K562 (cell line): ENCODE measurements around the gene ZBTB43. TPM values are rescaled to one million over a fixed set of nuclear protein-coding genes. Genes with fewer than 3 reads are reported as not detected.

Experiments
- ATF1 ChIP-seq, 2 experiments: fragments of 450-650 bp in 1 of 2; IDR thresholded peaks; 2 replicates each; pipeline ENCODE4 v1.6.1; 2016; ENCODE audit warnings: missing compliant biosample characterization in 1 of 2, missing genetic modification characterization in 1 of 2
- MGA ChIP-seq: fragments of 450-650 bp; IDR thresholded peaks from 2 replicates; pipeline ENCODE4 v1.6.1; 2016; ENCODE audit warnings: mild to moderate bottlenecking, moderate library complexity
- TAF7 ChIP-seq: fragments of 450-650 bp; IDR thresholded peaks from 2 replicates; pipeline ENCODE4 v1.6.1; 2016; ENCODE audit warnings: missing genetic modification characterization, missing compliant biosample characterization
- USF2 ChIP-seq: sonication (generic); formaldehyde crosslinking; IDR thresholded peaks from 2 replicates; pipeline ENCODE4 v1.5.0; 2020; ENCODE audit warnings: missing genetic modification reagents
- ZNF551 ChIP-seq: fragments of 250-450 bp; sonication (Bioruptor Pico); IDR thresholded peaks from 2 replicates; pipeline ENCODE4 v1.5.0; 2021; ENCODE audit warnings: mild to moderate bottlenecking, moderate library complexity
- ZNF740 ChIP-seq, 3 experiments: fragments of 200-800 bp in 1 of 3; sonication (Bioruptor generic) in 1 of 3; sonication (generic) in 1 of 3; formaldehyde crosslinking in 1 of 3; IDR thresholded peaks; 2 replicates each; pipeline versions ENCODE4 v1.6.1 to v1.8.0; 2016 to 2022; ENCODE audit warnings: mild to moderate bottlenecking in 2 of 3, missing compliant biosample characterization in 2 of 3, missing genetic modification characterization in 2 of 3, missing genetic modification reagents in 1 of 3
- polyA plus RNA-seq, 8 experiments: library from polyadenylated mRNA; depleted of rRNA in 4 of 8; stranded (reverse) in 5 of 8; unstranded in 3 of 8; fragments of >200 nt; fragmentation: Nextera tagmentation in 2 of 8; fragmentation: Illumina TruSeq in 1 of 8; extraction: Ambion mirVana in 2 of 8; extraction: Trizol in 1 of 8; gene quantifications; 2 replicates each; pipeline versions ENCODE4 v1.2.1 to v1.2.3, GENCODE V29; 2011 to 2014; ENCODE audit warnings: inconsistent platforms in 1 of 8, missing spikeins in 1 of 8
- total RNA-seq, 7 experiments: library from RNA; depleted of rRNA in 6 of 7; stranded (reverse); fragments of >200 nt in 6 of 7; fragmentation: Illumina TruSeq in 2 of 7; extraction: Trizol in 2 of 7; gene quantifications; 2 replicates each; pipeline versions ENCODE4 v1.2.1 to v1.2.3, GENCODE V29; 2011 to 2021; ENCODE audit warnings: low replicate concordance in 1 of 7

ZBTB43 gene
- total and polyA plus RNA-seq, 9 of the 15 experiments (the other 6 are each of a cell fraction or from before 2014, with no cell fraction given) = 3.9 to 17.2 (median 9.1) TPM

- TF ChIP-seq USF2 (CRISPR knock-in tag) (peak; percentile 46), ATF1 (CRISPR knock-in tag; IDR thresholded peaks at IDR 0.05) (no peak), ATF1 (tag; IDR thresholded peaks at IDR 0.05) (0 out of 2 replicates have a peak, but pooled peaks have one; percentile 13), MGA (peak; percentile 70), ZNF740 (CRISPR knock-in tag; IDR thresholded peaks at IDR 0.05) (no peak), ZNF740 (tag; IDR thresholded peaks at IDR 0.05) (0 out of 4 replicates have a peak, but pooled peaks of 1 of the 2 experiments have one; percentile 23), TAF7 (tag) (no peak), ZNF551 (CRISPR knock-in tag) (no peak)
- TF ChIP-seq, all 486 proteins: peak for 26
Measured at GRCh38 chr9:126842220-126842842, 37.5 kb downstream of the ZBTB43 start (continued).
